ENCODE measurements around the gene MPZL1.

- no peak for TF ChIP-seq POLR2AphosphoS5 (IDR thresholded peaks at IDR 0.05)
- no peak for TF ChIP-seq CTCF (IDR thresholded peaks at IDR 0.05)
- no peak for TF ChIP-seq POLR2A (IDR thresholded peaks at IDR 0.05)
- no peak for TF ChIP-seq EP300 (IDR thresholded peaks at IDR 0.05; ENCODE audit: low read depth)
Observed at GRCh38 chr1:167808104-167808503, 86.3 kb downstream of the MPZL1 start.
